Measurements from ENCODE around the gene FBXL15.

Gene FBXL15

GRCh38 chr10:102389894-102390293, 30.7 kb upstream of the FBXL15 start:
- H3K9me3 ChIP-seq (replicated peaks; ENCODE audit: insufficient read depth, low read length) = no peaks in the 10 kb centered on the region
- no peaks in the 10 kb centered on the region for H4K20me1 ChIP-seq (ENCODE audit: insufficient read depth, low read length)
- no peak overlapping the region for H3K9ac ChIP-seq (ENCODE audit: low read length)
- H2AFZ ChIP-seq (ENCODE audit: low read length) = no peak overlapping the region
- no peak for DNase-seq
- peaks cover 11% of the 10 kb centered on the region for H3F3A ChIP-seq (ENCODE audit: insufficient read depth, low read length)
- peaks cover 3% of the 10 kb centered on the region; the same call in 1 of the 2 replicates for H3K79me2 ChIP-seq (ENCODE audit: low read length)
- H3K36me3 ChIP-seq (replicated peaks; ENCODE audit: insufficient read depth, low read length) = no peaks in the 10 kb centered on the region
- no peak overlapping the region for H3K4me2 ChIP-seq (ENCODE audit: low read depth, low read length)
- H3K9me2 ChIP-seq (replicated peaks; ENCODE audit: insufficient read depth, low read length) = no peaks in the 10 kb centered on the region
- no peak overlapping the region for H3K4me3 ChIP-seq (ENCODE audit: low read length)
- H3K27ac ChIP-seq (ENCODE audit: low read length) = no peak overlapping the region
- no peak for TF ChIP-seq EZH2 (optimal IDR thresholded peaks at IDR 0.05; ENCODE audit: low read depth, low read length)
- no peaks in the 10 kb centered on the region for H3K4me1 ChIP-seq (ENCODE audit: low read length)
- no peaks in the 10 kb centered on the region for H3K27me3 ChIP-seq (replicated peaks; ENCODE audit: insufficient read depth, low read length)

- no peak overlapping the region for H3K4me3 ChIP-seq (ENCODE audit: low read length)
- H3K36me3 ChIP-seq (replicated peaks; ENCODE audit: insufficient read depth, low read length) = no peaks in the 10 kb centered on the region
- no peaks in the 10 kb centered on the region for H4K20me1 ChIP-seq (ENCODE audit: insufficient read depth, low read length)
- H3K4me2 ChIP-seq (ENCODE audit: low read depth, low read length) = no peak overlapping the region
- no peaks in the 10 kb centered on the region for H3K9me3 ChIP-seq (replicated peaks; ENCODE audit: insufficient read depth, low read length)
- H3K9me2 ChIP-seq (replicated peaks; ENCODE audit: insufficient read depth, low read length) = no peaks in the 10 kb centered on the region
- H3K27ac ChIP-seq (ENCODE audit: low read length) = no peak overlapping the region
- no peak overlapping the region for H2AFZ ChIP-seq (ENCODE audit: low read length)
- peaks cover 22% of the 10 kb centered on the region for H3K79me2 ChIP-seq (ENCODE audit: low read length)
- no peaks in the 10 kb centered on the region for H3K27me3 ChIP-seq (replicated peaks; ENCODE audit: insufficient read depth, low read length)
- no peak for DNase-seq
- H3K4me1 ChIP-seq (ENCODE audit: low read length) = peaks cover 6% of the 10 kb centered on the region
- TF ChIP-seq EZH2phosphoT487 (IDR thresholded peaks at IDR 0.05; ENCODE audit: low read length) (no peak), CTCF (IDR thresholded peaks at IDR 0.05; ENCODE audit: low read length) (no peak), EZH2 (optimal IDR thresholded peaks at IDR 0.05; ENCODE audit: low read depth, low read length) (no peak)
- no peak overlapping the region for H3K9ac ChIP-seq (ENCODE audit: low read length)
- H3F3A ChIP-seq (ENCODE audit: insufficient read depth, low read length) = peaks cover 24% of the 10 kb centered on the region
These were observed 28.3 kb upstream of the FBXL15 start for GRCh38 chr10:102392306-102392705.

GRCh38 chr10:102393411-102394078, 27.1 kb upstream of the FBXL15 start:
- Histone ChIP-seq H3K27ac (ENCODE audit: low read length) (peak overlapping the region; percentile 100), H3K27me3 (replicated peaks; ENCODE audit: insufficient read depth, low read length) (no peaks in the 10 kb centered on the region), H2AFZ (ENCODE audit: low read length) (peak overlapping the region; percentile 14; the same call in 1 of the 2 replicates), H4K20me1 (ENCODE audit: insufficient read depth, low read length) (no peaks in the 10 kb centered on the region), H3K4me1 (ENCODE audit: low read length) (peaks cover 16% of the 10 kb centered on the region), H3K4me2 (ENCODE audit: low read depth, low read length) (peak overlapping the region; percentile 97), H3K9me2 (replicated peaks; ENCODE audit: insufficient read depth, low read length) (no peaks in the 10 kb centered on the region), H3K36me3 (replicated peaks; ENCODE audit: insufficient read depth, low read length) (peaks cover 7% of the 10 kb centered on the region), H3K79me2 (ENCODE audit: low read length) (peaks cover 35% of the 10 kb centered on the region), H3F3A (ENCODE audit: insufficient read depth, low read length) (peaks cover 35% of the 10 kb centered on the region), H3K9ac (ENCODE audit: low read length) (peak overlapping the region; percentile 100), H3K9me3 (replicated peaks; ENCODE audit: insufficient read depth, low read length) (no peaks in the 10 kb centered on the region), H3K4me3 (ENCODE audit: low read length) (peak overlapping the region; percentile 99)
- TF ChIP-seq EZH2phosphoT487 (IDR thresholded peaks at IDR 0.05; ENCODE audit: low read length) = no peak
- no peak for TF ChIP-seq EZH2 (optimal IDR thresholded peaks at IDR 0.05; ENCODE audit: low read depth, low read length)
- peak; percentile 88 for TF ChIP-seq CTCF (IDR thresholded peaks at IDR 0.05; ENCODE audit: low read length)
- no peak for DNase-seq
